Measurements from ENCODE around the gene THAP8.

THAP8 gene

GRCh38 chr19:36023432-36023831, 30.7 kb downstream of the THAP8 start:
- no peak for DNase-seq (ENCODE audit: low read depth in 1 of 2, low spot score in 1 of 2)
- TF ChIP-seq CTCF (IDR thresholded peaks at IDR 0.05; ENCODE audit: insufficient read depth, low read length) (no peak), REST (IDR thresholded peaks at IDR 0.05; ENCODE audit: insufficient replicate concordance, low read depth) (no peak), POLR2AphosphoS5 (IDR thresholded peaks at IDR 0.05; ENCODE audit: low read depth) (no peak), GABPA (IDR thresholded peaks at IDR 0.05; ENCODE audit: low read depth) (no peak)
- no peaks in the 10 kb centered on the region for H3K27me3 ChIP-seq (ENCODE audit: insufficient read depth, poor library complexity, severe bottlenecking)
- H3K27ac ChIP-seq (replicated peaks), result no peak overlapping the region
- no peak overlapping the region for H3K4me3 ChIP-seq (replicated peaks; ENCODE audit: insufficient read depth, low read length)

- Histone ChIP-seq H3K27ac (replicated peaks) (no peak overlapping the region), H3K4me3 (replicated peaks; ENCODE audit: insufficient read depth, low read length) (no peak overlapping the region), H3K27me3 (ENCODE audit: insufficient read depth, poor library complexity, severe bottlenecking) (no peaks in the 10 kb centered on the region)
- no peak for DNase-seq (ENCODE audit: low read depth in 1 of 2, low spot score in 1 of 2)
- no peak for TF ChIP-seq SPI1 (IDR thresholded peaks at IDR 0.05; ENCODE audit: borderline replicate concordance, low read depth)
- no peak for TF ChIP-seq GABPA (IDR thresholded peaks at IDR 0.05; ENCODE audit: low read depth)
- no peak for TF ChIP-seq POLR2AphosphoS5 (IDR thresholded peaks at IDR 0.05; ENCODE audit: low read depth)
- no peak for TF ChIP-seq REST (IDR thresholded peaks at IDR 0.05; ENCODE audit: insufficient replicate concordance, low read depth)
- TF ChIP-seq CTCF (IDR thresholded peaks at IDR 0.05; ENCODE audit: insufficient read depth, low read length), result no peak
Measured at GRCh38 chr19:36019061-36019670, 34.9 kb downstream of the THAP8 start.

GRCh38 chr19:36014012-36014924, 39.8 kb downstream of the THAP8 start, which contains the start of gene ALKBH6:
TSS of gene ALKBH6 (minus strand) at chr19:36014213. CDS start at chr19:36013397, 816 bp downstream.
- H3K4me3 ChIP-seq (replicated peaks; ENCODE audit: insufficient read depth, low read length), result peak within 1 kb of the TSS; percentile 86
- peak; percentile 98 to 100 for DNase-seq (ENCODE audit: low read depth in 1 of 2, low spot score in 1 of 2)
- no peaks in the 10 kb centered on the region for H3K27me3 ChIP-seq (ENCODE audit: insufficient read depth, poor library complexity, severe bottlenecking)
- H3K27ac ChIP-seq (replicated peaks), result peak within 1 kb of the TSS; percentile 77
- TF ChIP-seq GABPA (IDR thresholded peaks at IDR 0.05; ENCODE audit: low read depth) (peak; percentile 40; the same call in 1 of the 2 replicates), REST (IDR thresholded peaks at IDR 0.05; ENCODE audit: insufficient replicate concordance, low read depth) (peak; percentile 77), SPI1 (IDR thresholded peaks at IDR 0.05; ENCODE audit: borderline replicate concordance, low read depth) (peak; percentile 23; the same call in 1 of the 2 replicates), POLR2AphosphoS5 (IDR thresholded peaks at IDR 0.05; ENCODE audit: low read depth) (peak; percentile 69), CTCF (IDR thresholded peaks at IDR 0.05; ENCODE audit: insufficient read depth, low read length) (no peak)

All from HL-60 (cell line).